Body of pancreas (tissue), 4 donors: ENCODE results near the gene CLIP2.

Source experiments
- CTCF ChIP-seq, 7 experiments: fragments of 450-650 bp in 4 of 7; fragments of 200-600 bp in 3 of 7; sonication (generic) in 3 of 7; IDR thresholded peaks; one replicate each; pipeline ENCODE4 v1.5.1; 2016 to 2019; ENCODE audit warnings: antibody characterized with exemption in 7 of 7
- POLR2A ChIP-seq, 3 donors: fragments of 450-650 bp; IDR thresholded peaks; one replicate each; pipeline ENCODE4 v1.6.1; 2016; ENCODE audit warnings: antibody characterized with exemption in 3 of 3, mild to moderate bottlenecking in 2 of 3

GRCh38 chr7:74354009-74354408 is 64.8 kb downstream of the CLIP2 start:
- no peak for TF ChIP-seq CTCF (IDR thresholded peaks at IDR 0.05)
- TF ChIP-seq POLR2A (IDR thresholded peaks at IDR 0.05), result no peak
